HFF-Myc (cell line): Measurements from ENCODE around the gene SNCAIP.

Experiments
- DNase-seq: peaks from one replicate; pipeline ENCODE4 v3.0.0-alpha.2; 2011; ENCODE audit warnings: low read depth; ENCODE audit errors: extremely low read depth
- H3K4me3 ChIP-seq: replicated peaks from 2 replicates; pipeline ENCODE4 v1.5.1; 2011; ENCODE audit warnings: low read depth, mild to moderate bottlenecking, control low read depth, low read length
- TF ChIP-seq, protein P1 (sequence below): IDR thresholded peaks from 2 replicates; pipeline ENCODE4 v1.5.1; 2012; ENCODE audit warnings: mild to moderate bottlenecking, low read depth, low read length, control low read depth; ENCODE audit errors: missing control alignments

SNCAIP gene

DNA sequence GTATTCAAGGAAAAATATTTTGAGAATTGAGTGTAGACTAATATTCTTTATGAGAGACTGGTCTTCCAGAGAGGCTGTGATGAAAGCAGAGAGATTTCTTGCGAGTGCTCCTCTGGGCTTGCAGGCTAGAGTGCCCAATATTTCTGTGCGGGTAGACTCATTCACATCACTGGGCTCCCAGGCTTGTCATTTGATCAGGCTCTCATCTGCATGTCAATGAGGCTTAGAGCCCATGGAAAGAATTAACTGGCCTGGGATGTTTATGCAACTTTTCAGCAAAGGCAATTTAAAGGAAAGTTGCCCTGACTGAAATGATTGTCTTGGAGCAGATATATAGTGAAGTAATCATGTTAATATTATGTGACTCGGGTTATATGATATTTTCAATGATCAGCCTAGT is 42.3 kb downstream of the SNCAIP start:
- DNase-seq, result no peak
- no peak overlapping the region for H3K4me3 ChIP-seq
- TF ChIP-seq, protein P1, sequence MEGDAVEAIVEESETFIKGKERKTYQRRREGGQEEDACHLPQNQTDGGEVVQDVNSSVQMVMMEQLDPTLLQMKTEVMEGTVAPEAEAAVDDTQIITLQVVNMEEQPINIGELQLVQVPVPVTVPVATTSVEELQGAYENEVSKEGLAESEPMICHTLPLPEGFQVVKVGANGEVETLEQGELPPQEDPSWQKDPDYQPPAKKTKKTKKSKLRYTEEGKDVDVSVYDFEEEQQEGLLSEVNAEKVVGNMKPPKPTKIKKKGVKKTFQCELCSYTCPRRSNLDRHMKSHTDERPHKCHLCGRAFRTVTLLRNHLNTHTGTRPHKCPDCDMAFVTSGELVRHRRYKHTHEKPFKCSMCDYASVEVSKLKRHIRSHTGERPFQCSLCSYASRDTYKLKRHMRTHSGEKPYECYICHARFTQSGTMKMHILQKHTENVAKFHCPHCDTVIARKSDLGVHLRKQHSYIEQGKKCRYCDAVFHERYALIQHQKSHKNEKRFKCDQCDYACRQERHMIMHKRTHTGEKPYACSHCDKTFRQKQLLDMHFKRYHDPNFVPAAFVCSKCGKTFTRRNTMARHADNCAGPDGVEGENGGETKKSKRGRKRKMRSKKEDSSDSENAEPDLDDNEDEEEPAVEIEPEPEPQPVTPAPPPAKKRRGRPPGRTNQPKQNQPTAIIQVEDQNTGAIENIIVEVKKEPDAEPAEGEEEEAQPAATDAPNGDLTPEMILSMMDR, result no peak

- TF ChIP-seq, protein P1, result no peak
Observed at GRCh38 chr5:122355324-122355723, 43.3 kb downstream of the SNCAIP start.

GRCh38 chr5:122356855-122357254 is 44.8 kb downstream of the SNCAIP start:
- no peak overlapping the region for H3K4me3 ChIP-seq
- no peak for DNase-seq
- TF ChIP-seq, protein P1, result no peak

More at GRCh38 chr5:122355324-122355723, 43.3 kb downstream of the SNCAIP start:
- no peak for DNase-seq
- no peak overlapping the region for H3K4me3 ChIP-seq

DNA sequence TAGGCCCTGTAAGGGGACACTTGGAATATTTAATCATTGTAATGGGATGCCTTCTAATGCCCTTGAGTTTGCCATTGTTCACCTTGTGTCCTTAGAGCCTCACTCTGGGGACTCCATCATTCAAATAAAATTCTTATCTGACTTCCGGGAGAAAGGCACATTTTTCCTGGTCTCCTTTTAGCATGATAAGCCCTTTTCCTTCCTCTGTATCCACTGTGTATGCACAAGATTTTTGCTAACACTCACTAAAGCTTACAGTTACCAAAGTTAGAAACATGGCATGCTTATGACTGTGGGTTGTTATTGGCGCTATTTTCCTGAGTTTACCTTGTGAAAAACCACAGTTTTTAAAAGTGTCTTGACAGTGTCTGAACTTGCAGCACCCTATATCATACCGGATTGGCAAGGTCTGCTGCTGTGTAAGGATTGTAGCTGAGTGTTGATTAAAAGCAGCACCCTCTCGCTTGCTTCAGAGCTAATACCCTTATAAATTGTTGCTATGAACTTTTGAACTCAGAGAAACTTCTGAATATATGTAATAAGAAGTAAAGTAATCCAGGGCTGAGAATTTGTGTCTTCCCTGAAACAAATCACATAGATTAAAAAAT is 46.4 kb downstream of the SNCAIP start:
- TF ChIP-seq, protein P1, result no peak
- no peak overlapping the region for H3K4me3 ChIP-seq
- DNase-seq, result no peak

GRCh38 chr5:122362361-122362760 is 50.3 kb downstream of the SNCAIP start:
- DNase-seq, result no peak
- TF ChIP-seq, protein P1, result no peak
- H3K4me3 ChIP-seq, result no peak overlapping the region

GRCh38 chr5:122363623-122364022 is 51.6 kb downstream of the SNCAIP start:
- TF ChIP-seq, protein P1, result no peak
- DNase-seq, result no peak
- no peak overlapping the region for H3K4me3 ChIP-seq

DNA sequence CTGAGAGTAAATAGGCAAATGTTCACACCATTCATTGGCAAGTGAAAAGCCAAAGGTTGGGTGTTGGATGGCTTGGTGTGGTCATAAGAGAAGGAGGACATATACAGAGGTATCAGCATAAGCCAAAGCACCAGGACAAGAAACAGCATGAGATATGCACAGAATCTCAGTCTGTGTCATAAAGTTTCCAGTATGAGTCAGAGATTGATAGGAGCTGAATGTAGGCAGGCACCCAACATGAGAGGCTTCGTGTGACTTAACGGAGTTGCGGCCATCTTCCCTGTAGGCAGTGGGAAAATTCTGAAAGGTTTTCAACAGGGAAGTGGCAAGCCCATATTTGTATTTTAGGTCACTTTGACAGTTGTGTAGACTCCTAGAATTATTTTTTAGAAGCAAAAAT is 54.5 kb downstream of the SNCAIP start:
- DNase-seq, result no peak
- TF ChIP-seq, protein P1, result no peak
- no peak overlapping the region for H3K4me3 ChIP-seq
